HepG2 (cell line): Measurements from ENCODE around the gene NSMF. TPM values are rescaled to one million over a fixed set of nuclear protein-coding genes. Genes with fewer than 3 reads are reported as not detected.
A peak's percentile ranks its signal among the peaks of the same experiment; 100 is the strongest.

Source experiments
- GABPB1 ChIP-seq: IDR thresholded peaks from 2 replicates; pipeline ENCODE4 v1.6.1; 2016; ENCODE audit warnings: mild to moderate bottlenecking, missing genetic modification reagents, moderate library complexity, missing compliant biosample characterization
- HIVEP1 ChIP-seq: sonication (generic); formaldehyde crosslinking; IDR thresholded peaks from 2 replicates; pipeline ENCODE4 v1.4.0; 2020; ENCODE audit warnings: mild to moderate bottlenecking, missing genetic modification reagents
- MAZ ChIP-seq, 2 experiments: sonication (generic) in 1 of 2; formaldehyde crosslinking in 1 of 2; IDR thresholded peaks; 2 replicates each; pipeline versions ENCODE4 v1.5.0 to v1.6.1; 2012 to 2020; ENCODE audit warnings: low read depth in 2 of 2, mild to moderate bottlenecking in 2 of 2, borderline replicate concordance in 1 of 2, improper control_type of control experiment in 1 of 2, low read length in 1 of 2, missing genetic modification reagents in 1 of 2, moderate library complexity in 1 of 2
- ZFP41 ChIP-seq: sonication (generic); formaldehyde crosslinking; IDR thresholded peaks from 2 replicates; pipeline ENCODE4 v1.4.0; 2020; ENCODE audit warnings: mild to moderate bottlenecking, missing genetic modification reagents, borderline replicate concordance
- ZNF224 ChIP-seq: sonication (generic); formaldehyde crosslinking; IDR thresholded peaks from 2 replicates; pipeline ENCODE4 v1.5.0; 2020; ENCODE audit warnings: mild to moderate bottlenecking, missing genetic modification reagents
- ZNF605 ChIP-seq: sonication (generic); formaldehyde crosslinking; IDR thresholded peaks from 2 replicates; pipeline ENCODE4 v1.8.0; 2022; ENCODE audit warnings: mild to moderate bottlenecking, missing genetic modification reagents
- ZNF747 ChIP-seq: sonication (generic); formaldehyde crosslinking; IDR thresholded peaks from 2 replicates; pipeline ENCODE4 v1.8.1; 2023; ENCODE audit warnings: missing genetic modification reagents, mild to moderate bottlenecking, borderline replicate concordance
- ZNF772 ChIP-seq: sonication (generic); formaldehyde crosslinking; IDR thresholded peaks from 2 replicates; pipeline ENCODE4 v1.5.0; 2020; ENCODE audit warnings: mild to moderate bottlenecking, missing genetic modification reagents
- polyA plus RNA-seq, 8 experiments: library from polyadenylated mRNA; depleted of rRNA in 3 of 8; stranded (reverse) in 7 of 8; unstranded in 1 of 8; fragments of >200 nt; fragmentation: Illumina TruSeq in 4 of 8; extraction: Trizol in 4 of 8; gene quantifications; 2 replicates each; pipeline versions ENCODE4 v1.2.1 to v1.2.3, GENCODE V29; 2011 to 2016; ENCODE audit warnings: low read depth in 4 of 8, missing spikeins in 1 of 8, mixed read lengths in 1 of 8; ENCODE audit not compliant: insufficient read depth in 1 of 8
- total RNA-seq, 5 experiments: library from RNA; depleted of rRNA; stranded (reverse); fragments of >200 nt; fragmentation: Illumina TruSeq; extraction: Trizol; gene quantifications; 2 replicates each; pipeline ENCODE4 v1.2.3, GENCODE V29; 2016; ENCODE audit warnings: low read depth in 1 of 5
- TF ChIP-seq, protein P1 (sequence below), 2 experiments: sonication (generic) in 1 of 2; formaldehyde crosslinking in 1 of 2; IDR thresholded peaks; 2 replicates each; pipeline versions ENCODE4 v1.5.1 to v1.6.1; 2011 to 2020; ENCODE audit warnings: borderline replicate concordance in 1 of 2, low read depth in 1 of 2, low read length in 1 of 2, mild to moderate bottlenecking in 1 of 2, missing genetic modification reagents in 1 of 2, moderate library complexity in 1 of 2
- TF ChIP-seq, protein P2 (sequence below): IDR thresholded peaks from 2 replicates; pipeline ENCODE4 v1.6.1; 2018; ENCODE audit warnings: missing genetic modification reagents, mild to moderate bottlenecking, missing compliant biosample characterization
- TF ChIP-seq, protein P3 (sequence below): sonication (generic); formaldehyde crosslinking; IDR thresholded peaks from 2 replicates; pipeline ENCODE4 v1.4.0; 2020; ENCODE audit warnings: missing genetic modification reagents

The NSMF gene
- total and polyA plus RNA-seq, 2 of the 13 experiments (the other 11 are each of a cell fraction or from before 2014, with no cell fraction given) = 44.3 to 183 TPM

DNA sequence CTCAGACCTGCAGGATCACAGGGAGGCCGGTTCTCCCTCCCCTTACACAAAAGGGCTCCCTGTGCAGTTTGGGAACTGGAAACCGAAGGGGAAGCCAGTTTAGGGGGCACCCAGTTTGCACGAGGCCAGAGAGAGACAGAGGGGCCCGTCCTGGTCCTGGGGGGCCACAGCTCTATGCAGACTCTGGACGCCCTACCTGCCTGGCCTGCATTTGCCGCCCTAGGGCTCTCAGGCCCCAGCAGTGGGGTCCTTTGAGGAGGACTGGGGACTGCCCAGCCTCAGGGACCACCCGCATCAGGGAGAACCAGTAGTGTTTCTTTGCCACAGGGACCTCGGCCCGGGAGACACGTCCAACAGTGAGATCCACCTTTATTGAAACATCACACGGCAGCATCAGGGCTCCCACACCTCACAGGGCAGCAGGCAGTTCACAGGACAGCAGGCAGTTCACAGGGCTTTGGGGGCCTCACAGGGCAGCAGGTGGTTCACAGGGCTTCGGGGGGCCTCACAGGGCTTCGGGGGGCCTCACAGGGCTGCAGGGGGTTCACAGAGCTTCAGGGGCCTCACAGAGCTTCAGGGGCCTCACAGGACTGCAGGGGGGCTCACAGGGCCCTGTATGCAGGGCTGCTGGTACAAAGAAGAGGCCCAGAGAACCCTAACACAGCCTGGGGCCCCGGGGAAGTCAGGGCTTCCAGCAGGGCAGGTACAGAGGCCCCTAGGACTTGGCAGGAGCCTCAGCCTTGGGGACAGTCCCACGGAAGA, 648 bp upstream of the NSMF start (continued):
- TF ChIP-seq MAZ (IDR thresholded peaks at IDR 0.05; ENCODE audit: borderline replicate concordance, low read depth, low read length) (no peak), MAZ (CRISPR knock-in tag; IDR thresholded peaks at IDR 0.05; ENCODE audit: low read depth) (peak; percentile 31; the same call in 1 of the 2 replicates), ZFP41 (CRISPR knock-in tag) (peak; percentile 31; the same call in 1 of the 2 replicates), ZNF605 (CRISPR knock-in tag) (peak; percentile 71; the same call in 1 of the 2 replicates), ZNF747 (peak; percentile 76), ZNF772 (CRISPR knock-in tag) (peak; percentile 75; the same call in 1 of the 2 replicates), GABPB1 (0 out of 2 replicates have a peak, but pooled peaks have one; percentile 5), HIVEP1 (CRISPR knock-in tag) (peak; percentile 38; the same call in 1 of the 2 replicates), ZNF224 (no peak)
- TF ChIP-seq, protein P1, sequence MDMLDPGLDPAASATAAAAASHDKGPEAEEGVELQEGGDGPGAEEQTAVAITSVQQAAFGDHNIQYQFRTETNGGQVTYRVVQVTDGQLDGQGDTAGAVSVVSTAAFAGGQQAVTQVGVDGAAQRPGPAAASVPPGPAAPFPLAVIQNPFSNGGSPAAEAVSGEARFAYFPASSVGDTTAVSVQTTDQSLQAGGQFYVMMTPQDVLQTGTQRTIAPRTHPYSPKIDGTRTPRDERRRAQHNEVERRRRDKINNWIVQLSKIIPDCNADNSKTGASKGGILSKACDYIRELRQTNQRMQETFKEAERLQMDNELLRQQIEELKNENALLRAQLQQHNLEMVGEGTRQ (IDR thresholded peaks at IDR 0.05; ENCODE audit: low read depth, low read length) = no peak
- TF ChIP-seq, protein P1 (CRISPR knock-in tag; IDR thresholded peaks at IDR 0.05; ENCODE audit: borderline replicate concordance) = 0 out of 2 replicates have a peak, but pooled peaks have one; percentile 25
- TF ChIP-seq, protein P2, sequence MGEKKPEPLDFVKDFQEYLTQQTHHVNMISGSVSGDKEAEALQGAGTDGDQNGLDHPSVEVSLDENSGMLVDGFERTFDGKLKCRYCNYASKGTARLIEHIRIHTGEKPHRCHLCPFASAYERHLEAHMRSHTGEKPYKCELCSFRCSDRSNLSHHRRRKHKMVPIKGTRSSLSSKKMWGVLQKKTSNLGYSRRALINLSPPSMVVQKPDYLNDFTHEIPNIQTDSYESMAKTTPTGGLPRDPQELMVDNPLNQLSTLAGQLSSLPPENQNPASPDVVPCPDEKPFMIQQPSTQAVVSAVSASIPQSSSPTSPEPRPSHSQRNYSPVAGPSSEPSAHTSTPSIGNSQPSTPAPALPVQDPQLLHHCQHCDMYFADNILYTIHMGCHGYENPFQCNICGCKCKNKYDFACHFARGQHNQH (CRISPR knock-in tag) = 0 out of 2 replicates have a peak, but pooled peaks have one; percentile 20
- TF ChIP-seq, protein P3, sequence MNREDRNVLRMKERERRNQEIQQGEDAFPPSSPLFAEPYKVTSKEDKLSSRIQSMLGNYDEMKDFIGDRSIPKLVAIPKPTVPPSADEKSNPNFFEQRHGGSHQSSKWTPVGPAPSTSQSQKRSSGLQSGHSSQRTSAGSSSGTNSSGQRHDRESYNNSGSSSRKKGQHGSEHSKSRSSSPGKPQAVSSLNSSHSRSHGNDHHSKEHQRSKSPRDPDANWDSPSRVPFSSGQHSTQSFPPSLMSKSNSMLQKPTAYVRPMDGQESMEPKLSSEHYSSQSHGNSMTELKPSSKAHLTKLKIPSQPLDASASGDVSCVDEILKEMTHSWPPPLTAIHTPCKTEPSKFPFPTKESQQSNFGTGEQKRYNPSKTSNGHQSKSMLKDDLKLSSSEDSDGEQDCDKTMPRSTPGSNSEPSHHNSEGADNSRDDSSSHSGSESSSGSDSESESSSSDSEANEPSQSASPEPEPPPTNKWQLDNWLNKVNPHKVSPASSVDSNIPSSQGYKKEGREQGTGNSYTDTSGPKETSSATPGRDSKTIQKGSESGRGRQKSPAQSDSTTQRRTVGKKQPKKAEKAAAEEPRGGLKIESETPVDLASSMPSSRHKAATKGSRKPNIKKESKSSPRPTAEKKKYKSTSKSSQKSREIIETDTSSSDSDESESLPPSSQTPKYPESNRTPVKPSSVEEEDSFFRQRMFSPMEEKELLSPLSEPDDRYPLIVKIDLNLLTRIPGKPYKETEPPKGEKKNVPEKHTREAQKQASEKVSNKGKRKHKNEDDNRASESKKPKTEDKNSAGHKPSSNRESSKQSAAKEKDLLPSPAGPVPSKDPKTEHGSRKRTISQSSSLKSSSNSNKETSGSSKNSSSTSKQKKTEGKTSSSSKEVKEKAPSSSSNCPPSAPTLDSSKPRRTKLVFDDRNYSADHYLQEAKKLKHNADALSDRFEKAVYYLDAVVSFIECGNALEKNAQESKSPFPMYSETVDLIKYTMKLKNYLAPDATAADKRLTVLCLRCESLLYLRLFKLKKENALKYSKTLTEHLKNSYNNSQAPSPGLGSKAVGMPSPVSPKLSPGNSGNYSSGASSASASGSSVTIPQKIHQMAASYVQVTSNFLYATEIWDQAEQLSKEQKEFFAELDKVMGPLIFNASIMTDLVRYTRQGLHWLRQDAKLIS (CRISPR knock-in tag) = 0 out of 2 replicates have a peak, but pooled peaks have one; percentile 43
